NCI-H1930 (cell line): ENCODE results near the gene SLC35E1.
"Not testable (repeated sequence)": the region's sequence is repeated elsewhere in the genome, so short reads cannot be mapped to it uniquely, and the experiment has no call there.

Experiments used
- DNase-seq, 2 experiments: peaks; one replicate each; lab custom pipeline; 2025; lab: John Stamatoyannopoulos, UW

SLC35E1 gene

GRCh38 chr19:16544473-16545231 lies 27.6 kb downstream of the SLC35E1 start:
- no peak for DNase-seq

- DNase-seq, result not testable (repeated sequence)
Measured at GRCh38 chr19:16543734-16544133, 28.5 kb downstream of the SLC35E1 start.

- no peak for DNase-seq
Measured at GRCh38 chr19:16542910-16543472, 29.2 kb downstream of the SLC35E1 start.

GRCh38 chr19:16542045-16542909 lies 29.9 kb downstream of the SLC35E1 start, which contains the start of gene CHERP:
TSS of gene CHERP (minus strand) at chr19:16542437. CDS start at chr19:16542378, 59 bp downstream.
- peak; percentile 80 to 90 for DNase-seq

GRCh38 chr19:16541526-16542044 lies 30.6 kb downstream of the SLC35E1 start:
- no peak for DNase-seq

GRCh38 chr19:16540948-16541347 lies 31.3 kb downstream of the SLC35E1 start:
- no peak for DNase-seq

- no peak for DNase-seq
Measured at GRCh38 chr19:16537111-16537510, 35.1 kb downstream of the SLC35E1 start.

GRCh38 chr19:16536130-16536529 lies 36.1 kb downstream of the SLC35E1 start:
- DNase-seq, result no peak

- DNase-seq, result no peak
Measured at GRCh38 chr19:16535381-16535780, 36.8 kb downstream of the SLC35E1 start.

- DNase-seq, result no peak
Measured at GRCh38 chr19:16532440-16533234, 39.6 kb downstream of the SLC35E1 start.

GRCh38 chr19:16531380-16531669 lies 40.9 kb downstream of the SLC35E1 start:
- no peak for DNase-seq

GRCh38 chr19:16530540-16531379 lies 41.5 kb downstream of the SLC35E1 start:
- no peak for DNase-seq

- DNase-seq, result no peak
Measured at GRCh38 chr19:16529466-16530144, 42.6 kb downstream of the SLC35E1 start.

- DNase-seq, result no peak
Measured at GRCh38 chr19:16527971-16528521, 44.2 kb downstream of the SLC35E1 start.

- DNase-seq, result no peak
Measured at GRCh38 chr19:16527334-16527935, 44.8 kb downstream of the SLC35E1 start.

- no peak for DNase-seq
Measured at GRCh38 chr19:16525751-16526481, 46.3 kb downstream of the SLC35E1 start.

GRCh38 chr19:16524991-16525734 lies 47.1 kb downstream of the SLC35E1 start:
- DNase-seq, result no peak
